GM06990 (cell line): ENCODE measurements around the gene SETDB1.

Source experiments
- DNase-seq: peaks from one replicate; pipeline ENCODE4 v3.0.0-alpha.2; 2011; ENCODE audit not compliant: insufficient read length; ENCODE audit errors: extremely low read depth
- H3K27me3 ChIP-seq: replicated peaks from 2 replicates; pipeline ENCODE4 v1.6.0; 2011; ENCODE audit warnings: low read length; ENCODE audit not compliant: control insufficient read depth, insufficient read depth
- H3K36me3 ChIP-seq: 2 replicates; pipeline ENCODE4 v1.5.1; 2011; ENCODE audit warnings: low read length; ENCODE audit not compliant: control insufficient read depth, insufficient read depth
- H3K4me3 ChIP-seq: replicated peaks from 2 replicates; pipeline ENCODE4 v1.5.1; 2011; ENCODE audit warnings: low read depth, mild to moderate bottlenecking, control low read depth, low read length
- TF ChIP-seq, protein P1 (sequence below): IDR thresholded peaks from 2 replicates; pipeline ENCODE4 v1.5.1; 2011; ENCODE audit warnings: low read length, control low read depth, mild to moderate bottlenecking, inconsistent platforms; ENCODE audit not compliant: insufficient read depth, poor library complexity, severe bottlenecking

SETDB1 gene

DNA sequence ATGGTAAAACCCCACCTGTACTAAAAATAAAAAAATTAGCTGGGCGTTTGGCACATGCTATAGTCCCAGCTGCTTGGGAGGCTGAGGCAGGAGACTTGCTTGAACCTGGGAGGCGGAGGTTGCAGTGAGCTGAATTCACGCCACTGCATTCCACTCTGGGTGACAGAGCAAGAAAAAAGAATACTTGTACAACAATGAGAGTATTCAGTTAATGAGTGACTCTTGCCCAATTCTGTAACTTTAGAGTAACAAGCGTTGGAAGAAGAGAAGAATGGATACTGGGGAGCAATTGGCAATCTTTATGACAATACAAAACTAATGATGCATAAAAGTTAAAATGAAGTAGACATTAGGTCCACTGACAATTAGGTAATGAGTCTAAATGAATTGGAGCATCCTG, 66.5 kb downstream of the SETDB1 start:
- no peak overlapping the region for H3K4me3 ChIP-seq
- no peaks in the 10 kb centered on the region for H3K36me3 ChIP-seq
- H3K27me3 ChIP-seq, result no peaks in the 10 kb centered on the region
- DNase-seq, result no peak
- TF ChIP-seq, protein P1, sequence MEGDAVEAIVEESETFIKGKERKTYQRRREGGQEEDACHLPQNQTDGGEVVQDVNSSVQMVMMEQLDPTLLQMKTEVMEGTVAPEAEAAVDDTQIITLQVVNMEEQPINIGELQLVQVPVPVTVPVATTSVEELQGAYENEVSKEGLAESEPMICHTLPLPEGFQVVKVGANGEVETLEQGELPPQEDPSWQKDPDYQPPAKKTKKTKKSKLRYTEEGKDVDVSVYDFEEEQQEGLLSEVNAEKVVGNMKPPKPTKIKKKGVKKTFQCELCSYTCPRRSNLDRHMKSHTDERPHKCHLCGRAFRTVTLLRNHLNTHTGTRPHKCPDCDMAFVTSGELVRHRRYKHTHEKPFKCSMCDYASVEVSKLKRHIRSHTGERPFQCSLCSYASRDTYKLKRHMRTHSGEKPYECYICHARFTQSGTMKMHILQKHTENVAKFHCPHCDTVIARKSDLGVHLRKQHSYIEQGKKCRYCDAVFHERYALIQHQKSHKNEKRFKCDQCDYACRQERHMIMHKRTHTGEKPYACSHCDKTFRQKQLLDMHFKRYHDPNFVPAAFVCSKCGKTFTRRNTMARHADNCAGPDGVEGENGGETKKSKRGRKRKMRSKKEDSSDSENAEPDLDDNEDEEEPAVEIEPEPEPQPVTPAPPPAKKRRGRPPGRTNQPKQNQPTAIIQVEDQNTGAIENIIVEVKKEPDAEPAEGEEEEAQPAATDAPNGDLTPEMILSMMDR, result no peak

DNA sequence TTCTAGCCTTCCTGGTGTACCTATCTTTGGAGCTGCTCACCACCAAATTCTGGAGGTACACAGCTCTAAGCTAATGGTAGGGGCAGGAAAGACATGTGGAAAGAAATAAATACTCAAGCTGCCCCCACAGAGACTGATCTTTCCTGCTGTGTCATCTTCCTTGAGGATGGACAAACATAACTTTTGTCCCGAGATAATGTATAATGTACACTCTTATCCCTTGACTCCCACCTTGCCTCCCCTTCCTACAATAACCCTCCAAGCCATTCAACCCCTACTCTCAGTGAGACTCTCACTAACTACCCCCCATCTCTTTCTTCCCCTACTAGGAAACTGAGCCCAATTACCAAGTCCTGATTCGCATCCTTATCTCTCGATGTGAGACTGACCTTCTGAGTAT, 68.1 kb downstream of the SETDB1 start:
- DNase-seq, result no peak
- Histone ChIP-seq H3K36me3 (no peaks in the 10 kb centered on the region; the same call in 1 of the 2 replicates), H3K27me3 (no peaks in the 10 kb centered on the region), H3K4me3 (no peak overlapping the region)
- TF ChIP-seq, protein P1, result no peak

DNA sequence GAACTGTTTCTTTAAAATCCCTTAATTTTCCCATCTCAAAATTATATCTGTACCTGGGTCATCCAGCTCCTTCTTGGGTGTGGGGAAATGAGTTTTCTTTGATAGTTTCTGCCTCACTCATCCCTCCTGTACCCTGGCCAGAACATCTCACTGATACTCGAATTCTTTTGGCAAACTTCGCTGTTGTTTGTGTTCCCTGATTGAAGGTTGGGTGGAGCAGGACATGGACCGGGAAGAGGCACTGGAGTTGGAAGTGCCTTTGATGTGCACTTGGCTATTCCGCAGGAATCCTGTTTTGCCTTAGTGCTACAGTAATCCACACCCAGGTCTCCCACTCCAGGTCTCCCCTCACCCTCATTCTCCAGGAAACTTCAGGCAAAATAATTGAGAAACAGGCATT, 69.3 kb downstream of the SETDB1 start:
- Histone ChIP-seq H3K4me3 (no peak overlapping the region), H3K36me3 (no peaks in the 10 kb centered on the region; the same call in 1 of the 2 replicates), H3K27me3 (no peaks in the 10 kb centered on the region)
- DNase-seq, result no peak
- TF ChIP-seq, protein P1, result no peak

DNA sequence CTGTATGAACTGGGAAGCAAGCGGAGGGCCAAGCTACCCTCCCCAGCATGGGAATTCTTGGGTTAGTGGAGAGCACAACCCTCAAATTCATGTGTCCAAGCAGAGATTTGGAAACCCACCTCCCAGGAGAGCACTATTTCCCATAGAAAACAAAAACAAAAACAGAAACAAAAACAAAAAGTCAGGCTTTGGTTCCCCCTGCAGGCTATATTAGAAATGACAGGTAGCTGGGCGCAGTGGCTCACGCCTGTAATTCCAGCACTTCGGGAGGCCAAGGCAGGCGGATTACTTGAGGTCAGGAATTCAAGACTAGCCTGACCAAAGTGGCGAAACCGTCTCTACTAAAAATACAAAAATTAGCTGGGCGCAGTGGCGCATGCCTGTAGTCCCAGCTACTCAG, 69.7 kb downstream of the SETDB1 start:
- Histone ChIP-seq H3K4me3 (no peak overlapping the region), H3K36me3 (no peaks in the 10 kb centered on the region; the same call in 1 of the 2 replicates), H3K27me3 (no peaks in the 10 kb centered on the region)
- no peak for DNase-seq
- TF ChIP-seq, protein P1, result peak; percentile 57

DNA sequence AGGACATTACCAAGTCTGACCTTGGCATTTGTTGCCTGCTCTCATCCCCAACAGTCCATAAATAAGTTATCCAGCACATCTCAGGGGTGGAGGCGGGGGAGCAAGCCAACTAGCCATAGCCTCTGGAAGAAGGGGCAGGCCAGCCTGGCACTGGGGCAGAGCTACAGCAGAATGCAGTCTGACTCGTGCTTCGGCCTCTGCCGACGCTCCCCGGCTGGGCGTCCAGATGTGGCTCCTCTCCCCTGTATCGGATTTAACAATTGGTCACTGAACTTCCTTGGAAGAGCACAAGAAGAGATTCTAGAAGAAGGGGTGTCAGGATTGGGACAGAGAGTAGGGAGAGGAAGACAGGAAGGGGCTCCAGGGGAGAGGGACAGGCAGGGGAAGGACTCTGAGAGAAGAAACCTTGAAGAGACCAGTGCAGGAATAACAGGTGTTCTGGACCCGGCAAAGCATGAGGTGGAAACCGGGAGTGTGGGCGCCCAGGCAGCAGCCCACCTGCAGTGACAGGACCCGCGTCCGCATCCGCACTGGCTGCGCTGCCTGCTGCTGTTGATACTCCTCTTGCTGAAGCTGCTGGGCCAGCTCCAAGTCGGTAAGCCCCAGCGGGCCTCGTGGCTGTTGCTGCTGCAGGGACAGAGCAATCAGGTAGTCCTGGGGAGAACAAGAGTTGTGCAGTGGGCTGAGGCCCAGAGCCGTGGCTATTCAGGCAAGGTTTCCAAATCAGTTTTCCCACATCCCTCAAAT, 71.1 kb downstream of the SETDB1 start:
- no peak for DNase-seq
- Histone ChIP-seq H3K4me3 (no peak overlapping the region), H3K27me3 (no peaks in the 10 kb centered on the region), H3K36me3 (no peaks in the 10 kb centered on the region; the same call in 1 of the 2 replicates)
- TF ChIP-seq, protein P1, result no peak
